ENCODE measurements around the gene CACNB4. TPM values are rescaled to one million over a fixed set of nuclear protein-coding genes. Genes with fewer than 3 reads are reported as not detected.

The CACNB4 gene
- total and polyA plus RNA-seq, 2 of the 4 experiments (the other 2 are of a cell fraction): 0.12 to 0.36 TPM

DNA sequence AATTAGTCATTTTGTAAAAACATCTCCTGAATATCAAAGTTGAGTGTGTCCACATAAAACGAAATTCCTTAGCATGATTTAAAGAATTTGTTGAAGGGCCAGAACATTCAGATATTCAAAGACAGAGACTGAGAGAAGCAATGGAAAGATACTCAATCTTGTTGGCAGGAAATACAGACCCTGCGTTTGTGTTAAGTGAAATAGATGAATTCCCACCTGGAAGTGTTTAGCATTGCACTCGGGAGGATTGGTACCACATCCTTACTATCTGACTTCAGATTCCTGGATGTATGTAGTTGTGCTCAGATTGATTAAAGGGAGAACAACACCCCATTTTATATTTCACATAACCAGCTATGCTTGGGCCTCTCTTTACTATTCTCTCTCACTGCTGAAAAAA is 260.9 kb downstream of the CACNB4 start:
- in situ Hi-C loops (cut with MboI; ENCODE audit: low sequenced_read_pairs) (no loop called here), dilution Hi-C loops (cut with HindIII; ENCODE audit: low sequenced_read_pairs, unreplicated experiment) (no loop called here)

More for the DNA sequence above, 260.9 kb downstream of the CACNB4 start:
- H3K9ac ChIP-seq (ENCODE audit: low read depth, low read length): no peak overlapping the region
- no peak overlapping the region for H2BK5ac ChIP-seq (ENCODE audit: low read depth, low read length, poor library complexity, severe bottlenecking)
- BruUV-seq (replicated peaks): no TSS peak
- no peaks in the 10 kb centered on the region for H3K27me3 ChIP-seq (ENCODE audit: control insufficient read depth, insufficient read depth, low read length)
- no peak overlapping the region for H3K18ac ChIP-seq (ENCODE audit: low read depth, low read length)
- H3K4me2 ChIP-seq (ENCODE audit: low read depth, low read length): no peak overlapping the region
- DNase-seq (no peak), ATAC-seq (ENCODE audit: low read depth) (no peak)
- H4K5ac ChIP-seq (ENCODE audit: low read depth, low read length): no peak overlapping the region
- H4K20me1 ChIP-seq (ENCODE audit: insufficient read depth, low read length): no peaks in the 10 kb centered on the region
- H3K79me1 ChIP-seq (ENCODE audit: low read depth in 1 of 2, low read length in 2 of 2): no peaks in the 10 kb centered on the region
- TF ChIP-seq USF2 (IDR thresholded peaks at IDR 0.05; ENCODE audit: low read depth, low read length): no peak
- TF ChIP-seq, protein P1, sequence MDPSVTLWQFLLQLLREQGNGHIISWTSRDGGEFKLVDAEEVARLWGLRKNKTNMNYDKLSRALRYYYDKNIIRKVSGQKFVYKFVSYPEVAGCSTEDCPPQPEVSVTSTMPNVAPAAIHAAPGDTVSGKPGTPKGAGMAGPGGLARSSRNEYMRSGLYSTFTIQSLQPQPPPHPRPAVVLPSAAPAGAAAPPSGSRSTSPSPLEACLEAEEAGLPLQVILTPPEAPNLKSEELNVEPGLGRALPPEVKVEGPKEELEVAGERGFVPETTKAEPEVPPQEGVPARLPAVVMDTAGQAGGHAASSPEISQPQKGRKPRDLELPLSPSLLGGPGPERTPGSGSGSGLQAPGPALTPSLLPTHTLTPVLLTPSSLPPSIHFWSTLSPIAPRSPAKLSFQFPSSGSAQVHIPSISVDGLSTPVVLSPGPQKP (IDR thresholded peaks at IDR 0.05; ENCODE audit: borderline replicate concordance, low read depth, low read length): no peak
- no peak for TF ChIP-seq POLR2A (IDR thresholded peaks at IDR 0.05; ENCODE audit: low read depth, low read length)
- TF ChIP-seq MAFK (IDR thresholded peaks at IDR 0.05; ENCODE audit: low read depth, low read length): no peak
- TF ChIP-seq RAD21 (IDR thresholded peaks at IDR 0.05; ENCODE audit: low read length): no peak
- TF ChIP-seq MAZ (IDR thresholded peaks at IDR 0.05; ENCODE audit: borderline replicate concordance, low read depth, low read length): no peak
- TF ChIP-seq CEBPB (IDR thresholded peaks at IDR 0.05; ENCODE audit: low read depth, low read length): no peak
- no peak for TF ChIP-seq CTCF (conservative IDR thresholded peaks at IDR 0.05; ENCODE audit: low read depth, low read length)
- TF ChIP-seq BHLHE40 (IDR thresholded peaks at IDR 0.05; ENCODE audit: low read depth, low read length): no peak
- TF ChIP-seq NFE2L2 (IDR thresholded peaks at IDR 0.05; ENCODE audit: low read depth, low read length): no peak
- no peak for TF ChIP-seq SMC3 (IDR thresholded peaks at IDR 0.05; ENCODE audit: low read depth, low read length)
- no peak for TF ChIP-seq FOS (IDR thresholded peaks at IDR 0.05; ENCODE audit: low read depth, low read length)
- no peak for TF ChIP-seq RFX5 (IDR thresholded peaks at IDR 0.05; ENCODE audit: low read depth, low read length)
- TF ChIP-seq MXI1 (IDR thresholded peaks at IDR 0.05; ENCODE audit: borderline replicate concordance, low read depth, low read length): no peak
- no peak for TF ChIP-seq CHD1 (IDR thresholded peaks at IDR 0.05; ENCODE audit: low read depth, low read length)
- no peak for TF ChIP-seq RCOR1 (IDR thresholded peaks at IDR 0.05; ENCODE audit: insufficient replicate concordance, low read length)
- H3K36me3 ChIP-seq (ENCODE audit: control insufficient read depth, insufficient read depth, low read length): no peaks in the 10 kb centered on the region
- H3K23ac ChIP-seq (ENCODE audit: low read depth, low read length): no peak overlapping the region
- no peak overlapping the region for H3K14ac ChIP-seq (replicated peaks; ENCODE audit: low read depth, low read length)
- no peaks in the 10 kb centered on the region for H3K9me1 ChIP-seq (ENCODE audit: insufficient read depth, low read length)
- H2AK5ac ChIP-seq (ENCODE audit: low read depth, low read length): no peak overlapping the region
- CTCF ChIA-PET: no interaction called here
- no CpG with 5 or more reads among the region's 3 CpGs for WGBS, 2 experiments (ENCODE audit: extremely low coverage in 2 of 2, insufficient read length in 1 of 2)
- no peak overlapping the region for H3K56ac ChIP-seq (ENCODE audit: extremely low read depth, insufficient read depth, low read length)
- intact Hi-C loops (cut with micrococcal nuclease): no loop called here
- no peak overlapping the region for H2BK120ac ChIP-seq (ENCODE audit: low read depth, low read length)
- H3K4ac ChIP-seq (ENCODE audit: low read depth, low read length): no peak overlapping the region
- H2BK20ac ChIP-seq (ENCODE audit: low read depth, low read length): no peak overlapping the region
- H3K27ac ChIP-seq (ENCODE audit: insufficient read depth, low read length): no peak overlapping the region
- no peaks in the 10 kb centered on the region for H3K4me1 ChIP-seq (ENCODE audit: control insufficient read depth, insufficient read depth, low read length)
- no peak overlapping the region for H4K8ac ChIP-seq (ENCODE audit: low read depth in 2 of 2, low read length in 2 of 2)
- H3K9me3 ChIP-seq (ENCODE audit: control insufficient read depth, insufficient read depth, low read length): no peaks in the 10 kb centered on the region
- H2AFZ ChIP-seq (replicated peaks; ENCODE audit: low read length, poor library complexity): no peak overlapping the region
- H2BK15ac ChIP-seq (ENCODE audit: low read depth, low read length): no peak overlapping the region
- POLR2A ChIA-PET (ENCODE audit: unreplicated experiment): no interaction called here
- no peak overlapping the region for H3K4me3 ChIP-seq (ENCODE audit: insufficient read depth, low read depth, low read length)
- H2AK9ac ChIP-seq (replicated peaks; ENCODE audit: low read depth, low read length, poor library complexity): no peak overlapping the region
- no peak overlapping the region for H4K91ac ChIP-seq (ENCODE audit: insufficient read depth, low read depth, low read length)
